Pancreas (tissue), 10 donors: ENCODE data around the gene FMOD. TPM values are rescaled to one million over a fixed set of nuclear protein-coding genes. Genes with fewer than 3 reads are reported as not detected.
A peak's percentile ranks its signal among the peaks of the same experiment; 100 is the strongest.

Source experiments
- ATAC-seq, 4 donors: fragments of 200-7000 bp; cut with Tn5 transposase; one replicate each; pipeline versions ENCODE4 v1.8.0 to v1.9.1; 2020; ENCODE audit warnings: mild to moderate bottlenecking in 4 of 4, moderate library complexity in 4 of 4
- DNase-seq, 6 donors: peaks; one replicate each; pipeline ENCODE4 v3.0.0-alpha.2; 2020
- FAIRE-seq: peaks from 2 replicates; lab custom pipeline; 2012; peaks lifted over from hg19 to GRCh38; lab: Jason Lieb, UNC
- H3K27ac ChIP-seq, 4 donors: fragments of 200-600 bp; sonication (generic); 1 replicate in 3 of 4; 2 replicates in 1 of 4; pipeline versions ENCODE4 v1.5.0 to v1.8.0; 2020
- H3K27me3 ChIP-seq, 4 donors: fragments of 200-600 bp; one replicate each; pipeline ENCODE4 v1.8.0; 2021
- H3K36me3 ChIP-seq, 3 donors: fragments of 200-600 bp; sonication (generic) in 1 of 3; one replicate each; pipeline versions ENCODE4 v1.5.0 to v1.8.0; 2020 to 2021
- H3K4me1 ChIP-seq, 3 donors: fragments of 200-600 bp; one replicate each; pipeline ENCODE4 v1.8.0; 2021
- H3K4me3 ChIP-seq, 4 donors: fragments of 200-600 bp; sonication (generic) in 2 of 4; one replicate each; pipeline versions ENCODE4 v1.5.0 to v1.8.0; 2020 to 2021
- H3K9me3 ChIP-seq, 4 donors: fragments of 200-600 bp; one replicate each; pipeline ENCODE4 v1.8.0; 2021
- WGBS, 2 donors: extraction: QIAGEN DNeasy Blood & Tissue Kit; methylation state at CpG; one replicate each; pipeline ENCODE4 v1.1.7; 2013; 5-methylcytosine and 5-hydroxymethylcytosine counted together
- intact Hi-C, 3 donors: fragments of 100-400 bp; cut with DNase I; formaldehyde crosslinking; loops; one replicate each; pipeline versions ENCODE4 v1.11.1 to v1.14.2; 2022
- polyA plus RNA-seq, 2 donors: library from polyadenylated mRNA; stranded (reverse); fragments of 200-250 nt; gene quantifications; one replicate each; pipeline ENCODE4 v1.2.3, GENCODE V29; 2013
- total RNA-seq, 6 donors: library from RNA; stranded (reverse); fragmentation: NEBNext Ultra II Directional in 4 of 6; extraction: Animal tissue kit (Norgen Biotek cat#: 25700) in 4 of 6; gene quantifications; one replicate each; pipeline versions ENCODE4 v1.2.1 to v1.2.4, GENCODE V29; 2021 to 2023
- TF ChIP-seq, protein P1 (sequence below), 4 donors: fragments of 200-600 bp; sonication (generic) in 3 of 4; IDR thresholded peaks; one replicate each; pipeline versions ENCODE4 v1.5.0 to v1.8.0; 2021; ENCODE audit warnings: antibody characterized with exemption in 4 of 4
- donor health status: healthy with polysubstance abuse.
- donor health status: DM: no; HTN: no; CAD: no; lungs with moderate emphysema.
- donor health status: DM: no; HTN: no; CAD: no.
- donor health status: control.
- donor health status: control.
- donor health status: Bipolar disorder and iron deficiency.
- donor health status: DM: yes; HTN: yes; CAD: no.
- donor health status: DM: no; HTN: no; CAD: no.
- donor health status: DM: no; HTN: no; CAD: no.
- donor health status: DM: yes; HTN: yes; CAD: no.

FMOD gene
- total and polyA plus RNA-seq, 8 donors: 3.8 to 14.6 (median 8.3) TPM

DNA sequence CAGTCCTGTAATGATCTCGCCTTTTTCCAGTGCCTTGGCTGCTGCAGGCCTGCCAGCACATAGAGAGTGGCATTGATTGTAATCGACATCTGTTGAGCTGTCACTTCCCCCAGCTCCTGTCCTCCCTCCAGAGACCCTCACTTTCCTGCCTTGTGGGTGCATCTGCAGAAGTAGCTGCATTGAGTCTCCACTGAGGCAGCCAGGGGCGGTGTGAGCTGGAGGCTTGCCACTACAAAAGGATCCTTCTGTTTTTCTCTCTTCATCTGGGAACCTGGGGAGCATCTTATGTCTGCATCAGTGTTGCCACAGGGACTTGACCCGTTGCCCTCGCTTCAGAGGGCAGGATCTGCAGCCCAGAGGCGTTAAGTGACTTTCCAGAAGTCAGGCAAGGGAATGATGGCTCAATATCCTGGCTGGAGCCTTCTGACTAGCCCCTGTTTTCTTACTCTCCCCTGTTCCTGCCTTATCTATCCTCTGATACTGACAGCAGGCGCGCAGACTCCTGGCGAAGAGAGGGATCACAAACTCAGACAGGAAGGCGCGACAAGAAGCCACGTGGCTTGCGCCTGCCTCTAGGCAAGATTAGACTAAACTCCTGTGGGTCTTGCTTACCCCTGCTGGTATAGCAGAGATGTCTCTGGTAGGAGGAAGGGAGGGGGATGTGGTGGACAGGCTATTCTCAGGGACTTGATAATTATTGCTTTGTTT, 13.3 kb upstream of the FMOD start:
- 74 to 82% methylated on average over 13 of the region's 13 CpGs for WGBS, 2 donors
- H3K36me3 ChIP-seq: no peaks in the 10 kb centered on the region
- no peak overlapping the region for H3K4me3 ChIP-seq
- no peak for FAIRE-seq
- H3K9me3 ChIP-seq: no peaks in the 10 kb centered on the region
- no peak overlapping the region for H3K27ac ChIP-seq
- ATAC-seq: no peak
- no peaks in the 10 kb centered on the region for H3K27me3 ChIP-seq
- intact Hi-C loops: no loop called here
- DNase-seq: no peak
- TF ChIP-seq, protein P1, sequence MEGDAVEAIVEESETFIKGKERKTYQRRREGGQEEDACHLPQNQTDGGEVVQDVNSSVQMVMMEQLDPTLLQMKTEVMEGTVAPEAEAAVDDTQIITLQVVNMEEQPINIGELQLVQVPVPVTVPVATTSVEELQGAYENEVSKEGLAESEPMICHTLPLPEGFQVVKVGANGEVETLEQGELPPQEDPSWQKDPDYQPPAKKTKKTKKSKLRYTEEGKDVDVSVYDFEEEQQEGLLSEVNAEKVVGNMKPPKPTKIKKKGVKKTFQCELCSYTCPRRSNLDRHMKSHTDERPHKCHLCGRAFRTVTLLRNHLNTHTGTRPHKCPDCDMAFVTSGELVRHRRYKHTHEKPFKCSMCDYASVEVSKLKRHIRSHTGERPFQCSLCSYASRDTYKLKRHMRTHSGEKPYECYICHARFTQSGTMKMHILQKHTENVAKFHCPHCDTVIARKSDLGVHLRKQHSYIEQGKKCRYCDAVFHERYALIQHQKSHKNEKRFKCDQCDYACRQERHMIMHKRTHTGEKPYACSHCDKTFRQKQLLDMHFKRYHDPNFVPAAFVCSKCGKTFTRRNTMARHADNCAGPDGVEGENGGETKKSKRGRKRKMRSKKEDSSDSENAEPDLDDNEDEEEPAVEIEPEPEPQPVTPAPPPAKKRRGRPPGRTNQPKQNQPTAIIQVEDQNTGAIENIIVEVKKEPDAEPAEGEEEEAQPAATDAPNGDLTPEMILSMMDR (IDR thresholded peaks at IDR 0.05): no peak
- H3K4me1 ChIP-seq: no peaks in the 10 kb centered on the region

GRCh38 chr1:203362720-203363025, 11.8 kb upstream of the FMOD start:
- Histone ChIP-seq H3K9me3 (no peaks in the 10 kb centered on the region), H3K4me3 (no peak overlapping the region), H3K27ac (no peak overlapping the region), H3K27me3 (no peaks in the 10 kb centered on the region), H3K4me1 (no peaks in the 10 kb centered on the region), H3K36me3 (no peaks in the 10 kb centered on the region)
- FAIRE-seq (no peak), ATAC-seq (no peak), DNase-seq (no peak)
- TF ChIP-seq, protein P1 (IDR thresholded peaks at IDR 0.05): no peak
- intact Hi-C loops: no loop called here

DNA sequence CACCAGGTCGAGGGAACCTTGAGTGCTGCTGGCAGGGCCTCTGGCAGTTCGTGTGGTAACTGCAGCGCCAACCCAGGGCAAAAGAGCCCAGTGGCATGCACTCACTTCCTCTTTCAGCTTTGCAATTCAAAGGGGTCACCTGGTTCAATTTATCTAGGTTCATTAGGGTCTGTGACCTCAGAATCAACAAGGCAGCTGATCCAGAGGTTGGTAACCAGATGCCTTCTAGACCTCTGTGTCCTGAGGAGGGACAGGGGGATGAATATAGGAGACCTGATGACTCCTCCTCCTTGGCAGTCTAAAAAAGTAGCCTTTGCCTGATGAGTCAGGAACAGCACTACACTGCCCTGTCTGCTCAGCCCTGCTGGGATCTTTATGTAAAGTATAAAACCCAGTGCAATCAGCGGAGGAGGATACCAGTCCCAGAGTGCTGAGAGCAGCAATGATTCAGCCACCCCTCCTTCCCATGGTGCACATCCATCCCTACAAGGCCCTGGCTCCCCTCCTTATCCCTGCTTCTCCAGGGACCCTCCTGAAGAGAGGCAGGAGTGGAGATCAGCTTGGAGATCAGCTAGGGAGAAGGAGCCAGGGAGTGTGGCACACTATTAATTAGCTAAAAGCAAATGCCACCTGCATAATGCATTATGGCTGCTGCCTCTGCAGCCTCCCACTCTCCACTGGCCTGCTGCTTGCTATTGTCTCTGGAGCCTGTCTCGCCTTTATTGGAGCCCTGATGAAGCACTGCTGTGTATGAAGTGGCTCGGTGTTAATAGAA, 11.2 kb upstream of the FMOD start:
- TF ChIP-seq, protein P1 (IDR thresholded peaks at IDR 0.05): no peak
- H3K36me3 ChIP-seq: no peaks in the 10 kb centered on the region
- 70 to 78% methylated on average over 6 of the region's 6 CpGs for WGBS, 2 donors
- ATAC-seq: peak in 2 of 4 donors; percentile 12 to 27
- intact Hi-C loops: no loop called here
- H3K4me1 ChIP-seq: no peaks in the 10 kb centered on the region
- no peak for DNase-seq
- H3K27ac ChIP-seq: no peak overlapping the region
- no peak for FAIRE-seq
- H3K27me3 ChIP-seq: no peaks in the 10 kb centered on the region
- no peak overlapping the region for H3K4me3 ChIP-seq
- no peaks in the 10 kb centered on the region for H3K9me3 ChIP-seq

GRCh38 chr1:203360547-203361185, 9.7 kb upstream of the FMOD start:
- FAIRE-seq: no peak
- TF ChIP-seq, protein P1 (IDR thresholded peaks at IDR 0.05): no peak
- Histone ChIP-seq H3K27ac (no peak overlapping the region), H3K9me3 (no peaks in the 10 kb centered on the region), H3K36me3 (no peaks in the 10 kb centered on the region), H3K4me3 (no peak overlapping the region), H3K4me1 (no peaks in the 10 kb centered on the region), H3K27me3 (no peaks in the 10 kb centered on the region)
- WGBS, 2 donors: 94% methylated on average over 10 of the region's 10 CpGs
- no peak for ATAC-seq
- DNase-seq: no peak
- intact Hi-C loops: no loop called here
